H9 (cell line): Measurements from ENCODE around the gene CLEC2D. TPM values are rescaled to one million over a fixed set of nuclear protein-coding genes. Genes with fewer than 3 reads are reported as not detected.
A peak's percentile ranks its signal among the peaks of the same experiment; 100 is the strongest.

ENCODE experiments used
- DNase-seq: peaks from one replicate; pipeline ENCODE4 v3.0.0-alpha.2; 2017
- H2AFZ ChIP-seq: one replicate; pipeline ENCODE4 v1.6.1; 2013; ENCODE audit warnings: mild to moderate bottlenecking, low read length, control low read depth, moderate library complexity
- H2AK5ac ChIP-seq: 2 replicates; pipeline ENCODE4 v1.6.1; 2013; ENCODE audit warnings: low read length, control low read depth, mixed read lengths; ENCODE audit not compliant: insufficient read length
- H2BK120ac ChIP-seq: one replicate; pipeline ENCODE4 v1.6.1; 2013; ENCODE audit warnings: low read depth, mild to moderate bottlenecking, low read length, control low read depth, inconsistent platforms; ENCODE audit not compliant: poor library complexity, severe bottlenecking
- H2BK12ac ChIP-seq: 2 replicates; pipeline ENCODE4 v1.6.1; 2013; ENCODE audit warnings: low read length, control low read depth, mixed read lengths, low read depth; ENCODE audit not compliant: insufficient read length
- H2BK15ac ChIP-seq: 2 replicates; pipeline ENCODE4 v1.6.1; 2013; ENCODE audit warnings: low read depth, low read length, control low read depth
- H2BK20ac ChIP-seq: one replicate; pipeline ENCODE4 v1.6.1; 2013; ENCODE audit warnings: low read depth, mild to moderate bottlenecking, low read length, control low read depth, inconsistent platforms; ENCODE audit not compliant: poor library complexity, severe bottlenecking
- H2BK5ac ChIP-seq: 2 replicates; pipeline ENCODE4 v1.6.1; 2013; ENCODE audit warnings: low read length, control low read depth, mixed read lengths; ENCODE audit not compliant: insufficient read length
- H3K14ac ChIP-seq: 2 replicates; pipeline ENCODE4 v1.6.1; 2013; ENCODE audit warnings: low read length, control low read depth; ENCODE audit not compliant: insufficient read depth
- H3K18ac ChIP-seq: 2 replicates; pipeline ENCODE4 v1.6.1; 2013; ENCODE audit warnings: low read depth, mild to moderate bottlenecking, mixed read lengths, low read length, control low read depth; ENCODE audit not compliant: insufficient read length
- H3K23ac ChIP-seq: 2 replicates; pipeline ENCODE4 v1.6.1; 2013; ENCODE audit warnings: low read length, control low read depth, mixed read lengths, low read depth; ENCODE audit not compliant: insufficient read length
- H3K23me2 ChIP-seq: 2 replicates; pipeline ENCODE4 v1.6.1; 2013; ENCODE audit warnings: low read depth, mild to moderate bottlenecking, mixed read lengths, low read length, control low read depth; ENCODE audit not compliant: insufficient read length, poor library complexity, severe bottlenecking
- H3K27ac ChIP-seq: 2 replicates; pipeline ENCODE4 v1.5.1; 2013; ENCODE audit warnings: low read length, control low read depth, mixed read lengths, low read depth; ENCODE audit not compliant: insufficient read length
- H3K27me3 ChIP-seq: 2 replicates; pipeline ENCODE4 v1.6.1; 2013; ENCODE audit warnings: low read length, control low read depth, inconsistent platforms; ENCODE audit not compliant: insufficient read depth
- H3K4ac ChIP-seq: 2 replicates; pipeline ENCODE4 v1.6.1; 2013; ENCODE audit warnings: low read depth, mild to moderate bottlenecking, control low read depth, inconsistent platforms, low read length, moderate library complexity
- H3K4me1 ChIP-seq: 2 replicates; pipeline ENCODE4 v1.6.1; 2013; ENCODE audit warnings: low read length, control low read depth, inconsistent platforms; ENCODE audit not compliant: insufficient read depth
- H3K4me2 ChIP-seq: 2 replicates; pipeline ENCODE4 v1.6.1; 2013; ENCODE audit warnings: low read length, control low read depth, mixed read lengths; ENCODE audit not compliant: insufficient read length, insufficient read depth
- H3K56ac ChIP-seq: 2 replicates; pipeline ENCODE4 v1.6.1; 2013; ENCODE audit warnings: low read depth, mild to moderate bottlenecking, mixed read lengths, low read length, control low read depth; ENCODE audit not compliant: insufficient read length
- H3K79me1 ChIP-seq: 2 replicates; pipeline ENCODE4 v1.6.1; 2013; ENCODE audit warnings: low read depth, mild to moderate bottlenecking, moderate library complexity, low read length, control low read depth, inconsistent platforms; ENCODE audit not compliant: insufficient read depth, poor library complexity, severe bottlenecking
- H3K79me2 ChIP-seq: 2 replicates; pipeline ENCODE4 v1.6.1; 2013; ENCODE audit warnings: low read length, control low read depth, inconsistent platforms; ENCODE audit not compliant: insufficient read depth
- H3K9ac ChIP-seq: 2 replicates; pipeline ENCODE4 v1.6.1; 2013; ENCODE audit warnings: low read length, control low read depth, mixed read lengths; ENCODE audit not compliant: insufficient read length; ENCODE audit errors: extremely low read depth
- H3K9me3 ChIP-seq: one replicate; pipeline ENCODE4 v1.6.1; 2013; ENCODE audit warnings: low read depth, low read length, inconsistent platforms; ENCODE audit not compliant: control insufficient read depth
- H3T11ph ChIP-seq: one replicate; pipeline ENCODE4 v1.6.1; 2013; ENCODE audit warnings: mild to moderate bottlenecking, low read length, control low read depth, inconsistent platforms
- H4K20me1 ChIP-seq: one replicate; pipeline ENCODE4 v1.6.1; 2013; ENCODE audit not compliant: control insufficient read depth, insufficient read length, insufficient read depth
- H4K5ac ChIP-seq: 2 replicates; pipeline ENCODE4 v1.6.1; 2013; ENCODE audit warnings: low read depth, mild to moderate bottlenecking, mixed read lengths, low read length, control low read depth; ENCODE audit not compliant: insufficient read length
- H4K8ac ChIP-seq: replicated peaks from 2 replicates; pipeline ENCODE4 v1.6.1; 2013; ENCODE audit warnings: low read length, control low read depth, mixed read lengths, low read depth; ENCODE audit not compliant: insufficient read length
- H4K91ac ChIP-seq: 2 replicates; pipeline ENCODE4 v1.6.1; 2013; ENCODE audit warnings: low read depth, mild to moderate bottlenecking, moderate library complexity, mixed read lengths, low read length, control low read depth; ENCODE audit not compliant: insufficient read length
- H3K27ac Mint-ChIP-seq, 3 experiments: 2 replicates in 2 of 3; 3 replicates in 1 of 3; pipeline ENCODE4 v1.8.0; 2020 to 2021; ENCODE audit warnings: mixed read lengths in 3 of 3, mild to moderate bottlenecking in 1 of 3, moderate library complexity in 1 of 3
- H3K27me3 Mint-ChIP-seq: 2 replicates; pipeline ENCODE4 v1.8.0; 2021; ENCODE audit warnings: low read depth, mild to moderate bottlenecking, moderate library complexity, mixed read lengths
- H3K36me3 Mint-ChIP-seq, 3 experiments: 2 replicates in 2 of 3; 3 replicates in 1 of 3; pipeline ENCODE4 v1.8.0; 2020 to 2021; ENCODE audit warnings: low read depth in 3 of 3, mixed read lengths in 3 of 3; ENCODE audit not compliant: insufficient read depth in 1 of 3
- H3K4me1 Mint-ChIP-seq, 2 experiments: 2 replicates each; pipeline ENCODE4 v1.8.0; 2020; ENCODE audit warnings: mixed read lengths in 2 of 2
- H3K4me3 Mint-ChIP-seq, 2 experiments: 2 replicates in 1 of 2; 3 replicates in 1 of 2; pipeline ENCODE4 v1.8.0; 2020 to 2021; ENCODE audit warnings: mild to moderate bottlenecking in 2 of 2, mixed read lengths in 2 of 2, moderate library complexity in 1 of 2
- H3K9me3 Mint-ChIP-seq, 2 experiments: 2 replicates in 1 of 2; 3 replicates in 1 of 2; pipeline ENCODE4 v1.8.0; 2020; ENCODE audit warnings: mild to moderate bottlenecking in 2 of 2, mixed read lengths in 2 of 2, moderate library complexity in 1 of 2
- WGBS: extraction: QIAGEN DNeasy Blood & Tissue Kit; methylation state at CpG from one replicate; pipeline ENCODE4 v1.1.7; 2013; ENCODE audit warnings: missing lambda C conversion rate, low lambda C conversion rate, mixed read lengths; ENCODE audit not compliant: insufficient read length; ENCODE audit errors: extremely low coverage; 5-methylcytosine and 5-hydroxymethylcytosine counted together
- total RNA-seq: library from RNA; stranded (reverse); gene quantifications from 2 replicates; pipeline ENCODE4 v1.2.1, GENCODE V29; 2021
- TF ChIP-seq, protein P1 (sequence below): fragments of 200-600 bp; sonication (generic); conservative IDR thresholded peaks from 3 replicates; pipeline ENCODE4 v1.8.0; 2021; ENCODE audit warnings: antibody characterized with exemption, mild to moderate bottlenecking

The CLEC2D gene
- total RNA-seq, 1 experiment from 2014 or later = 2.1 TPM

DNA sequence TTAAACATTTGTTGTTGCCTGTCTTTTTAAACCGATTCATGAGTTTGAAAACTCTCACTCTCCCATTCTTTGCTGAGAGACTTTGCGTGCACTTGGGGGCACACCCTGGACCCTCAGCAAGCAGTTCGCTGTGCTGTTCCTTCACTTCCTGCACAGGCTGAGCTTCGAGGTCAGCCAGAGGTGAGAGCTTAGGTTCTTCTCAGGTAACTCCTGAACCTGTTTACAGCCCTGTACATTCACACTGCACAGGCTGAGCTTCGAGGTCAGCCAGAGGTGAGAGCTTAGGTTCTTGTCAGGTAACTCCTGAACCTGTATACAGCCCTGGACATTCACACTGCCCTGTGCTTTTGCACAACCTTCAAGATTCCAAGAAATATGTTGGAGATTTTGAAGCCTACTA lies 73.1 kb downstream of the CLEC2D start:
- Histone ChIP-seq H3K79me2 (no peaks in the 10 kb centered on the region), H3K27ac (no peak overlapping the region), H3T11ph (no peak overlapping the region), H3K23me2 (no peaks in the 10 kb centered on the region), H3K4ac (no peak overlapping the region), H3K27me3 (no peaks in the 10 kb centered on the region), H3K18ac (no peak overlapping the region), H3K4me1 (no peaks in the 10 kb centered on the region), H3K79me1 (no peaks in the 10 kb centered on the region), H4K5ac (no peak overlapping the region), H2BK120ac (no peak overlapping the region), H4K20me1 (no peaks in the 10 kb centered on the region), H3K23ac (no peak overlapping the region), H2AK5ac (no peak overlapping the region), H3K9ac (no peak overlapping the region), H3K14ac (no peak overlapping the region), H4K91ac (no peak overlapping the region), H2AFZ (no peak overlapping the region), H2BK12ac (no peak overlapping the region), H2BK20ac (no peak overlapping the region), H4K8ac (no peak overlapping the region), H2BK5ac (no peak overlapping the region), H3K9me3 (no peaks in the 10 kb centered on the region), H3K4me2 (no peak overlapping the region), H3K56ac (no peak overlapping the region), H2BK15ac (no peak overlapping the region)
- H3K36me3 Mint-ChIP-seq = no peaks in the 10 kb centered on the region; a peak in 1 of 7 replicates
- peaks cover 5 to 6% of the 10 kb centered on the region in 2 experiments for H3K4me1 Mint-ChIP-seq
- H3K9me3 Mint-ChIP-seq = no peaks in the 10 kb centered on the region; a peak in 1 of 5 replicates
- TF ChIP-seq, protein P1, sequence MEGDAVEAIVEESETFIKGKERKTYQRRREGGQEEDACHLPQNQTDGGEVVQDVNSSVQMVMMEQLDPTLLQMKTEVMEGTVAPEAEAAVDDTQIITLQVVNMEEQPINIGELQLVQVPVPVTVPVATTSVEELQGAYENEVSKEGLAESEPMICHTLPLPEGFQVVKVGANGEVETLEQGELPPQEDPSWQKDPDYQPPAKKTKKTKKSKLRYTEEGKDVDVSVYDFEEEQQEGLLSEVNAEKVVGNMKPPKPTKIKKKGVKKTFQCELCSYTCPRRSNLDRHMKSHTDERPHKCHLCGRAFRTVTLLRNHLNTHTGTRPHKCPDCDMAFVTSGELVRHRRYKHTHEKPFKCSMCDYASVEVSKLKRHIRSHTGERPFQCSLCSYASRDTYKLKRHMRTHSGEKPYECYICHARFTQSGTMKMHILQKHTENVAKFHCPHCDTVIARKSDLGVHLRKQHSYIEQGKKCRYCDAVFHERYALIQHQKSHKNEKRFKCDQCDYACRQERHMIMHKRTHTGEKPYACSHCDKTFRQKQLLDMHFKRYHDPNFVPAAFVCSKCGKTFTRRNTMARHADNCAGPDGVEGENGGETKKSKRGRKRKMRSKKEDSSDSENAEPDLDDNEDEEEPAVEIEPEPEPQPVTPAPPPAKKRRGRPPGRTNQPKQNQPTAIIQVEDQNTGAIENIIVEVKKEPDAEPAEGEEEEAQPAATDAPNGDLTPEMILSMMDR = no peak
- DNase-seq = no peak
- peak overlapping the region in 1 of 3 experiments; percentile 65; a peak in 1 of 7 replicates for H3K27ac Mint-ChIP-seq
- WGBS = no CpG with 5 or more reads among the region's 5 CpGs
- no peak overlapping the region for H3K4me3 Mint-ChIP-seq
- H3K27me3 Mint-ChIP-seq = no peaks in the 10 kb centered on the region
